MM.1S (cell line): ENCODE results near the gene RTBDN.

ENCODE experiments used
- DNase-seq: peaks from one replicate; pipeline ENCODE4 v3.0.0-alpha.2; 2015
- H2AFZ ChIP-seq: fragments of 300-600 bp; sonication (generic); 2 replicates; pipeline ENCODE4 v1.6.0; 2016; ENCODE audit warnings: antibody characterized with exemption, low read length
- H3F3A ChIP-seq: fragments of 300-600 bp; sonication (generic); 2 replicates; pipeline ENCODE4 v1.6.1; 2016; ENCODE audit warnings: mild to moderate bottlenecking, antibody characterized with exemption, low read length, moderate library complexity, mixed read lengths; ENCODE audit not compliant: insufficient read depth
- H3K27ac ChIP-seq: fragments of 300-600 bp; sonication (generic); 2 replicates; pipeline ENCODE4 v1.5.1; 2016; ENCODE audit warnings: mild to moderate bottlenecking, low read length
- H3K27me3 ChIP-seq: fragments of 300-600 bp; sonication (generic); replicated peaks from 2 replicates; pipeline ENCODE4 v1.6.0; 2016; ENCODE audit warnings: low read length; ENCODE audit not compliant: insufficient read depth
- H3K36me3 ChIP-seq: fragments of 300-600 bp; sonication (generic); replicated peaks from 2 replicates; pipeline ENCODE4 v1.6.1; 2016; ENCODE audit warnings: mild to moderate bottlenecking, low read length, mixed read lengths; ENCODE audit not compliant: insufficient read depth
- H3K4me1 ChIP-seq: fragments of 300-600 bp; sonication (generic); 2 replicates; pipeline ENCODE4 v1.6.1; 2016; ENCODE audit warnings: low read length, mixed read lengths
- H3K4me2 ChIP-seq: fragments of 300-600 bp; sonication (generic); 2 replicates; pipeline ENCODE4 v1.6.0; 2016; ENCODE audit warnings: low read depth, low read length
- H3K4me3 ChIP-seq: fragments of 300-600 bp; sonication (generic); 2 replicates; pipeline ENCODE4 v1.5.1; 2016; ENCODE audit warnings: low read length, mixed read lengths
- H3K79me2 ChIP-seq: fragments of 300-600 bp; sonication (generic); 2 replicates; pipeline ENCODE4 v1.6.1; 2016; ENCODE audit warnings: mixed run types, low read length, mixed read lengths
- H3K9ac ChIP-seq: fragments of 300-600 bp; sonication (generic); 2 replicates; pipeline ENCODE4 v1.6.1; 2016; ENCODE audit warnings: low read length, mixed read lengths
- H3K9me2 ChIP-seq: fragments of 300-600 bp; sonication (generic); replicated peaks from 2 replicates; pipeline ENCODE4 v1.6.1; 2016; ENCODE audit warnings: mild to moderate bottlenecking, low read length, mixed read lengths; ENCODE audit not compliant: insufficient read depth
- H3K9me3 ChIP-seq: fragments of 300-600 bp; sonication (generic); replicated peaks from 2 replicates; pipeline ENCODE4 v1.6.1; 2016; ENCODE audit warnings: mild to moderate bottlenecking, low read length, mixed read lengths; ENCODE audit not compliant: insufficient read depth
- H4K20me1 ChIP-seq: fragments of 300-600 bp; sonication (generic); 2 replicates; pipeline ENCODE4 v1.6.1; 2016; ENCODE audit warnings: mild to moderate bottlenecking, low read length, moderate library complexity, mixed read lengths; ENCODE audit not compliant: insufficient read depth
- CTCF ChIP-seq: fragments of 300-600 bp; sonication (generic); IDR thresholded peaks from 2 replicates; pipeline ENCODE4 v1.5.1; 2016; ENCODE audit warnings: antibody characterized with exemption, low read length, mixed read lengths
- EZH2 ChIP-seq: fragments of 300-600 bp; sonication (generic); optimal IDR thresholded peaks from 2 replicates; pipeline ENCODE3; 2017; ENCODE audit warnings: low read depth, mild to moderate bottlenecking, antibody characterized with exemption, low read length, mixed read lengths
- EZH2phosphoT487 ChIP-seq: fragments of 300-600 bp; sonication (generic); IDR thresholded peaks from 2 replicates; pipeline ENCODE4 v1.6.1; 2018; ENCODE audit warnings: antibody characterized with exemption, low read length

The RTBDN gene

GRCh38 chr19:12834566-12834943 lies at the start of gene RTBDN:
TSS of gene RTBDN (minus strand) at chr19:12834579. CDS start at chr19:12829979, 4,600 bp downstream.
- H3K4me1 ChIP-seq: peaks cover 3% of the 10 kb centered on the region; the same call in 1 of the 2 replicates
- H2AFZ ChIP-seq: no peak within 1 kb of the TSS
- peak within 1 kb of the TSS; percentile 37; the same call in 1 of the 2 replicates for H3K4me3 ChIP-seq
- TF ChIP-seq CTCF (no peak), EZH2 (no peak), EZH2phosphoT487 (no peak)
- H3K36me3 ChIP-seq: no peaks in the 10 kb centered on the region
- peak within 1 kb of the TSS; percentile 71 for H3K4me2 ChIP-seq
- no peak within 1 kb of the TSS for H3K9ac ChIP-seq
- H3K27ac ChIP-seq: no peak within 1 kb of the TSS
- no peaks in the 10 kb centered on the region for H3K9me2 ChIP-seq
- no peaks in the 10 kb centered on the region for H4K20me1 ChIP-seq
- H3K9me3 ChIP-seq: no peaks in the 10 kb centered on the region
- no peaks in the 10 kb centered on the region for H3F3A ChIP-seq
- peaks cover 78% of the 10 kb centered on the region for H3K27me3 ChIP-seq
- no peaks in the 10 kb centered on the region for H3K79me2 ChIP-seq
- no peak for DNase-seq

GRCh38 chr19:12882589-12882988 lies 48.2 kb upstream of the RTBDN start:
- H3K4me2 ChIP-seq: no peak overlapping the region

GRCh38 chr19:12881172-12881808 lies 46.9 kb upstream of the RTBDN start, which contains the start of gene DNASE2:
TSS of gene DNASE2 (minus strand) at chr19:12881449. CDS start at chr19:12881375, 74 bp downstream.
- Histone ChIP-seq H3K9me2 (no peaks in the 10 kb centered on the region), H3K9me3 (no peaks in the 10 kb centered on the region), H3K4me1 (peaks cover 10% of the 10 kb centered on the region), H3K27ac (peak within 1 kb of the TSS; percentile 25; the same call in 1 of the 2 replicates), H3F3A (peaks cover 8% of the 10 kb centered on the region), H3K27me3 (no peaks in the 10 kb centered on the region), H3K4me3 (peak within 1 kb of the TSS; percentile 76), H3K36me3 (no peaks in the 10 kb centered on the region), H3K9ac (peak within 1 kb of the TSS; percentile 53; the same call in 1 of the 2 replicates), H2AFZ (peak within 1 kb of the TSS; percentile 89), H3K4me2 (peak within 1 kb of the TSS; percentile 97), H3K79me2 (peaks cover 11% of the 10 kb centered on the region; the same call in 1 of the 2 replicates), H4K20me1 (no peaks in the 10 kb centered on the region)
- TF ChIP-seq CTCF (no peak), EZH2 (no peak), EZH2phosphoT487 (no peak)
- peak; percentile 96 for DNase-seq

More at GRCh38 chr19:12882589-12882988, 48.2 kb upstream of the RTBDN start:
- H3K4me1 ChIP-seq: peaks cover 11% of the 10 kb centered on the region
- H3K4me3 ChIP-seq: no peak overlapping the region
- DNase-seq: no peak
- no peaks in the 10 kb centered on the region for H3K9me2 ChIP-seq
- no peaks in the 10 kb centered on the region for H3K9me3 ChIP-seq
- TF ChIP-seq EZH2phosphoT487 (no peak), CTCF (no peak), EZH2 (no peak)
- H3K27ac ChIP-seq: no peak overlapping the region
- no peaks in the 10 kb centered on the region for H3K36me3 ChIP-seq
- H3K79me2 ChIP-seq: peaks cover 11% of the 10 kb centered on the region; the same call in 1 of the 2 replicates
- peaks cover 8% of the 10 kb centered on the region for H3F3A ChIP-seq
- no peaks in the 10 kb centered on the region for H3K27me3 ChIP-seq
- no peak overlapping the region for H2AFZ ChIP-seq
- H3K9ac ChIP-seq: no peak overlapping the region
- H4K20me1 ChIP-seq: no peaks in the 10 kb centered on the region
